K562 (cell line): ENCODE measurements around the gene GFRA4. TPM values are rescaled to one million over a fixed set of nuclear protein-coding genes. Genes with fewer than 3 reads are reported as not detected.

ENCODE experiments used
- ATAC-seq: fragments of 200-7000 bp; cut with Tn5 transposase; 3 replicates; pipeline ENCODE4 v1.9.1; 2020; ENCODE audit warnings: moderate library complexity
- BruUV-seq: library from RNA; stranded (reverse); fragments of 400-500 nt; replicated peaks from 2 replicates; lab custom pipeline; 2021; lab: Mats Ljungman, UMichigan
- CTCF ChIA-PET: fragments of 300-600 bp; formaldehyde crosslinking; extraction: SDS; loops from one replicate; lab custom pipeline; 2021; ENCODE audit warnings: low intra/inter-chr PET ratio; lab: Yijun Ruan, JAX
- POLR2A ChIA-PET: fragments of 300-600, 350-650 bp; sonication (Branson Sonifier 250); formaldehyde crosslinking; extraction: SDS; loops from one replicate; lab custom pipeline; 2021; ENCODE audit warnings: antibody characterized with exemption, inconsistent platforms; lab: Yijun Ruan, JAX
- DNase-seq, 4 experiments: peaks; one replicate each; pipeline versions ENCODE4 v3.0.0 to v3.0.0-alpha.2; 2011 to 2018; ENCODE audit warnings: low spot score in 3 of 4, mixed read lengths in 3 of 4; ENCODE audit errors: extremely low read depth in 1 of 4
- FAIRE-seq: peaks from 2 replicates; lab custom pipeline; 2011; peaks lifted over from hg19 to GRCh38; lab: Jason Lieb, UNC
- H2AFZ ChIP-seq: 2 replicates; pipeline ENCODE4 v1.6.0; 2011; ENCODE audit warnings: low read depth, low read length, control low read depth, inconsistent platforms
- H3K27ac ChIP-seq: fragments of 200-600 bp; 3 replicates; pipeline ENCODE4 v1.8.0; 2011; ENCODE audit warnings: low read depth, mild to moderate bottlenecking, control low read depth, inconsistent platforms, low read length, moderate library complexity, mixed read lengths; ENCODE audit errors: extremely low read depth
- H3K27me3 ChIP-seq, 2 experiments: fragments of 300-600 bp in 1 of 2; 2 replicates in 1 of 2; 3 replicates in 1 of 2; pipeline versions ENCODE4 v1.6.0 to v1.8.0; 2011; ENCODE audit warnings: inconsistent platforms in 2 of 2, low read length in 2 of 2, mild to moderate bottlenecking in 1 of 2, mixed read lengths in 1 of 2, moderate library complexity in 1 of 2; ENCODE audit not compliant: control insufficient read depth in 2 of 2, insufficient read depth in 2 of 2
- H3K36me3 ChIP-seq: fragments of 300-600 bp; 3 replicates; pipeline ENCODE4 v1.8.0; 2011; ENCODE audit warnings: mild to moderate bottlenecking, low read length, inconsistent platforms; ENCODE audit not compliant: control insufficient read depth, insufficient read depth
- H3K4me1 ChIP-seq, 2 experiments: fragments of 200-600 bp in 1 of 2; replicated peaks in 1 of 2; 2 replicates in 1 of 2; 3 replicates in 1 of 2; pipeline versions ENCODE4 v1.5.1 to v1.8.0; 2011; ENCODE audit warnings: inconsistent platforms in 2 of 2, low read length in 2 of 2, mild to moderate bottlenecking in 1 of 2, mixed read lengths in 1 of 2, moderate library complexity in 1 of 2; ENCODE audit not compliant: control insufficient read depth in 2 of 2, insufficient read depth in 2 of 2
- H3K4me2 ChIP-seq: 2 replicates; pipeline ENCODE4 v1.6.1; 2011; ENCODE audit warnings: low read length, control low read depth, inconsistent platforms, mixed read lengths; ENCODE audit not compliant: insufficient read depth
- H3K4me3 ChIP-seq: fragments of 200-600 bp; sonication (generic), shearing (Covaris generic); 2 replicates; pipeline ENCODE4 v1.5.1; 2016; ENCODE audit warnings: control low read depth, inconsistent platforms
- H3K79me2 ChIP-seq: fragments of 200-600 bp; 3 replicates; pipeline ENCODE4 v1.8.0; 2011; ENCODE audit warnings: low read length, inconsistent platforms; ENCODE audit not compliant: control insufficient read depth, insufficient read depth
- H3K9ac ChIP-seq, 2 experiments: 2 replicates each; pipeline versions ENCODE4 v1.6.0 to v1.6.1; 2011; ENCODE audit warnings: low read depth in 2 of 2, low read length in 2 of 2, control low read depth in 1 of 2, inconsistent platforms in 1 of 2, mild to moderate bottlenecking in 1 of 2, mixed read lengths in 1 of 2; ENCODE audit not compliant: insufficient read depth in 1 of 2
- H3K9me1 ChIP-seq: one replicate; pipeline ENCODE4 v1.6.0; 2011; ENCODE audit warnings: inconsistent platforms, mild to moderate bottlenecking, low read length, moderate library complexity; ENCODE audit not compliant: control insufficient read depth, insufficient read depth
- H3K9me3 ChIP-seq: replicated peaks from 2 replicates; pipeline ENCODE4 v1.5.1; 2011; ENCODE audit warnings: low read depth, low read length, inconsistent platforms; ENCODE audit not compliant: control insufficient read depth, insufficient read depth
- H4K20me1 ChIP-seq: replicated peaks from 2 replicates; pipeline ENCODE4 v1.6.1; 2011; ENCODE audit warnings: low read length, inconsistent platforms, mixed read lengths; ENCODE audit not compliant: control insufficient read depth, insufficient read depth
- E2F3 ChIP-seq: fragments of 250-450 bp; sonication (Bioruptor Pico); IDR thresholded peaks from 2 replicates; pipeline ENCODE4 v1.4.0; 2020; ENCODE audit warnings: mild to moderate bottlenecking
- RBM14 ChIP-seq: fragments of 200-400 bp; formaldehyde crosslinking; IDR thresholded peaks from 2 replicates; pipeline ENCODE4 v1.6.1; 2018; ENCODE audit warnings: low read depth, mild to moderate bottlenecking, low read length, moderate library complexity, borderline replicate concordance; ENCODE audit not compliant: insufficient read depth
- SMARCE1 ChIP-seq: fragments of 450-650 bp; IDR thresholded peaks from 2 replicates; pipeline ENCODE4 v1.7.1; 2016; ENCODE audit warnings: mild to moderate bottlenecking
- TCF3 ChIP-seq: sonication (generic); formaldehyde crosslinking; IDR thresholded peaks from 2 replicates; pipeline ENCODE4 v1.4.0; 2020; ENCODE audit warnings: mild to moderate bottlenecking, missing genetic modification reagents
- WGBS: fragments of 100-300 bp; shearing (Covaris generic); methylation state at CpG from one replicate; pipeline ENCODE4 v1.1.6; 2016; ENCODE audit warnings: low coverage, mixed read lengths; ENCODE audit not compliant: insufficient coverage; ENCODE audit errors: missing lambda C conversion rate; 5-methylcytosine and 5-hydroxymethylcytosine counted together
- in situ Hi-C: fragments of 300-500 bp; cut with MboI; formaldehyde crosslinking; loops from 4 replicates; pipeline ENCODE4 v1.15.0; 2018; ENCODE audit warnings: inconsistent platforms, mixed read lengths
- intact Hi-C: fragments of 100-400 bp; cut with micrococcal nuclease; formaldehyde crosslinking; loops from 2 replicates; pipeline ENCODE4 v1.14.2; 2022
- polyA plus RNA-seq, 8 experiments: library from polyadenylated mRNA; depleted of rRNA in 4 of 8; stranded (reverse) in 5 of 8; unstranded in 3 of 8; fragments of >200 nt; fragmentation: Nextera tagmentation in 2 of 8; fragmentation: Illumina TruSeq in 1 of 8; extraction: Ambion mirVana in 2 of 8; extraction: Trizol in 1 of 8; gene quantifications; 2 replicates each; pipeline versions ENCODE4 v1.2.1 to v1.2.3, GENCODE V29; 2011 to 2014; ENCODE audit warnings: inconsistent platforms in 1 of 8, missing spikeins in 1 of 8
- total RNA-seq, 7 experiments: library from RNA; depleted of rRNA in 6 of 7; stranded (reverse); fragments of >200 nt in 6 of 7; fragmentation: Illumina TruSeq in 2 of 7; extraction: Trizol in 2 of 7; gene quantifications; 2 replicates each; pipeline versions ENCODE4 v1.2.1 to v1.2.3, GENCODE V29; 2011 to 2021; ENCODE audit warnings: low replicate concordance in 1 of 7
- TF ChIP-seq, protein P1 (sequence below): sonication (generic); formaldehyde crosslinking; IDR thresholded peaks from 2 replicates; pipeline ENCODE4 v1.8.1; 2023; ENCODE audit warnings: missing genetic modification reagents, mild to moderate bottlenecking, borderline replicate concordance
- TF ChIP-seq, protein P2 (sequence below), 2 experiments: fragments of 450-650 bp in 1 of 2; sonication (generic) in 1 of 2; formaldehyde crosslinking in 1 of 2; IDR thresholded peaks in 1 of 2; conservative IDR thresholded peaks in 1 of 2; 2 replicates each; pipeline versions ENCODE4 v1.6.1 to v1.8.1; 2016 to 2023; ENCODE audit warnings: mild to moderate bottlenecking in 2 of 2, moderate library complexity in 2 of 2, inconsistent platforms in 1 of 2, missing genetic modification reagents in 1 of 2
- TF ChIP-seq, protein P3 (sequence below): fragments of 250-450 bp; sonication (Bioruptor Pico); IDR thresholded peaks from 2 replicates; pipeline ENCODE4 v1.6.1; 2021; ENCODE audit warnings: mild to moderate bottlenecking
- TF ChIP-seq, protein P4 (sequence below): sonication (generic); formaldehyde crosslinking; IDR thresholded peaks from 2 replicates; pipeline ENCODE4 v1.8.1; 2022; ENCODE audit warnings: missing genetic modification reagents
- TF ChIP-seq, protein P5 (sequence below): fragments of 250-450 bp; sonication (Bioruptor Pico); IDR thresholded peaks from 2 replicates; pipeline ENCODE4 v1.5.0; 2022; ENCODE audit warnings: mild to moderate bottlenecking

Gene GFRA4
- total and polyA plus RNA-seq, 9 of the 15 experiments (the other 6 are each of a cell fraction or from before 2014, with no cell fraction given), result not detected

DNA sequence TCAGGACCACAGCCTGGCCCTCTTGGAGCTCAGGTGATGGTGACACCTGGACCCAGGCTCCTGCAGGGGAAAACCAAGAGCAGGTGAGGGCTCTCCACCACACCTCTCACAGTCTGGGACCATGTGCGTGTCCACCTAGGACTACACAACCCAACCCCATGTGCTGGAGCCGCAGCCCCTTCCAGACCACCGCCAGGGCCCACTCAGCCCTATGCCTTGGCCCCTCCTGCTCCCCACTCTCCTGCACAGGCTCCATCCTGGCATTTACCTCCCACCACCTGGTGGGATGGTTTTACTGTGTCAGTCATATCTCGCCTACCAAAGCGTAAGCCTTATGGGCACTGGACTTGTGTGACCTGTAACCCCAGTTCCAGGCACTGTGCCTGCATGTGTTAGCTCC, 31.7 kb upstream of the GFRA4 start (continued):
- TF ChIP-seq, protein P1, sequence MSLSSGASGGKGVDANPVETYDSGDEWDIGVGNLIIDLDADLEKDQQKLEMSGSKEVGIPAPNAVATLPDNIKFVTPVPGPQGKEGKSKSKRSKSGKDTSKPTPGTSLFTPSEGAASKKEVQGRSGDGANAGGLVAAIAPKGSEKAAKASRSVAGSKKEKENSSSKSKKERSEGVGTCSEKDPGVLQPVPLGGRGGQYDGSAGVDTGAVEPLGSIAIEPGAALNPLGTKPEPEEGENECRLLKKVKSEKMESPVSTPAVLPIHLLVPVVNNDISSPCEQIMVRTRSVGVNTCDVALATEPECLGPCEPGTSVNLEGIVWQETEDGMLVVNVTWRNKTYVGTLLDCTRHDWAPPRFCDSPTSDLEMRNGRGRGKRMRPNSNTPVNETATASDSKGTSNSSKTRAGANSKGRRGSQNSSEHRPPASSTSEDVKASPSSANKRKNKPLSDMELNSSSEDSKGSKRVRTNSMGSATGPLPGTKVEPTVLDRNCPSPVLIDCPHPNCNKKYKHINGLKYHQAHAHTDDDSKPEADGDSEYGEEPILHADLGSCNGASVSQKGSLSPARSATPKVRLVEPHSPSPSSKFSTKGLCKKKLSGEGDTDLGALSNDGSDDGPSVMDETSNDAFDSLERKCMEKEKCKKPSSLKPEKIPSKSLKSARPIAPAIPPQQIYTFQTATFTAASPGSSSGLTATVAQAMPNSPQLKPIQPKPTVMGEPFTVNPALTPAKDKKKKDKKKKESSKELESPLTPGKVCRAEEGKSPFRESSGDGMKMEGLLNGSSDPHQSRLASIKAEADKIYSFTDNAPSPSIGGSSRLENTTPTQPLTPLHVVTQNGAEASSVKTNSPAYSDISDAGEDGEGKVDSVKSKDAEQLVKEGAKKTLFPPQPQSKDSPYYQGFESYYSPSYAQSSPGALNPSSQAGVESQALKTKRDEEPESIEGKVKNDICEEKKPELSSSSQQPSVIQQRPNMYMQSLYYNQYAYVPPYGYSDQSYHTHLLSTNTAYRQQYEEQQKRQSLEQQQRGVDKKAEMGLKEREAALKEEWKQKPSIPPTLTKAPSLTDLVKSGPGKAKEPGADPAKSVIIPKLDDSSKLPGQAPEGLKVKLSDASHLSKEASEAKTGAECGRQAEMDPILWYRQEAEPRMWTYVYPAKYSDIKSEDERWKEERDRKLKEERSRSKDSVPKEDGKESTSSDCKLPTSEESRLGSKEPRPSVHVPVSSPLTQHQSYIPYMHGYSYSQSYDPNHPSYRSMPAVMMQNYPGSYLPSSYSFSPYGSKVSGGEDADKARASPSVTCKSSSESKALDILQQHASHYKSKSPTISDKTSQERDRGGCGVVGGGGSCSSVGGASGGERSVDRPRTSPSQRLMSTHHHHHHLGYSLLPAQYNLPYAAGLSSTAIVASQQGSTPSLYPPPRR (CRISPR knock-in tag), result no peak
- TF ChIP-seq, protein P2, sequence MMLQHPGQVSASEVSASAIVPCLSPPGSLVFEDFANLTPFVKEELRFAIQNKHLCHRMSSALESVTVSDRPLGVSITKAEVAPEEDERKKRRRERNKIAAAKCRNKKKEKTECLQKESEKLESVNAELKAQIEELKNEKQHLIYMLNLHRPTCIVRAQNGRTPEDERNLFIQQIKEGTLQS (IDR thresholded peaks at IDR 0.05), result no peak
- TF ChIP-seq, protein P2 (CRISPR knock-in tag; conservative IDR thresholded peaks at IDR 0.05), result no peak
- TF ChIP-seq, all 486 proteins: peak for 0

DNA sequence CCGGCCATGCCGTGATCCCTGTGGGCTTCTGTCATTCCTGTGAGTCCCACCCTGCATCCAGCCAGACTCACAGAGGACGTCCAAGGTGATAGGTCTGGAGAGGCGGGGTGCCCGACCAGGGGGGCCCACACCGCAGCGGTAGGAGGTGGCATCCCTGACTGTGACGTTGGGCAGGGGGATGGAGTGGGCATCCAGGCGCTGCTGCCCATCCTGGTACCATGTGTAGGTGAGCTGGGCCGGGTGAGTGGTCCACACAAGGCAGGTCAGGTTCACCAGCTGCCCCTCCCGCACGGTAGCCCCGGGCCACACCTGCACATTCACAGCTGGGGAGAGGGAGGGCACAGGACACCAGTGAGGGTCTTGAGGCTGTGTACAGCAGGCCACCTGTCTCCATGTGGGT, 30.2 kb upstream of the GFRA4 start:
- CTCF ChIA-PET, result no interaction called here
- Histone ChIP-seq H3K27ac (no peak overlapping the region), H3K9me1 (no peaks in the 10 kb centered on the region), H3K4me2 (no peak overlapping the region), H3K27me3 (peaks cover 0 to 14% of the 10 kb centered on the region in 2 experiments; a peak in 3 of 5 replicates), H3K36me3 (no peaks in the 10 kb centered on the region), H3K79me2 (no peaks in the 10 kb centered on the region), H4K20me1 (no peaks in the 10 kb centered on the region), H3K9me3 (no peaks in the 10 kb centered on the region), H2AFZ (no peak overlapping the region), H3K4me1 (peaks cover 0 to 38% of the 10 kb centered on the region in 2 experiments; a peak in 2 of 5 replicates), H3K4me3 (no peak overlapping the region), H3K9ac (no peak overlapping the region)
- no peak for DNase-seq
- FAIRE-seq, result no peak
- TF ChIP-seq RBM14 (no peak), E2F3 (CRISPR knock-in tag) (no peak), SMARCE1 (no peak), TCF3 (CRISPR knock-in tag) (no peak)
- TF ChIP-seq, protein P3, sequence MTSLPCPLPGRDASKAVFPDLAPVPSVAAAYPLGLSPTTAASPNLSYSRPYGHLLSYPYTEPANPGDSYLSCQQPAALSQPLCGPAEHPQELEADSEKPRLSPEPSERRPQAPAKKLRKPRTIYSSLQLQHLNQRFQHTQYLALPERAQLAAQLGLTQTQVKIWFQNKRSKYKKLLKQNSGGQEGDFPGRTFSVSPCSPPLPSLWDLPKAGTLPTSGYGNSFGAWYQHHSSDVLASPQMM, result no peak
- TF ChIP-seq, protein P4, sequence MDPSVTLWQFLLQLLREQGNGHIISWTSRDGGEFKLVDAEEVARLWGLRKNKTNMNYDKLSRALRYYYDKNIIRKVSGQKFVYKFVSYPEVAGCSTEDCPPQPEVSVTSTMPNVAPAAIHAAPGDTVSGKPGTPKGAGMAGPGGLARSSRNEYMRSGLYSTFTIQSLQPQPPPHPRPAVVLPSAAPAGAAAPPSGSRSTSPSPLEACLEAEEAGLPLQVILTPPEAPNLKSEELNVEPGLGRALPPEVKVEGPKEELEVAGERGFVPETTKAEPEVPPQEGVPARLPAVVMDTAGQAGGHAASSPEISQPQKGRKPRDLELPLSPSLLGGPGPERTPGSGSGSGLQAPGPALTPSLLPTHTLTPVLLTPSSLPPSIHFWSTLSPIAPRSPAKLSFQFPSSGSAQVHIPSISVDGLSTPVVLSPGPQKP (CRISPR knock-in tag), result no peak
- TF ChIP-seq, protein P5, sequence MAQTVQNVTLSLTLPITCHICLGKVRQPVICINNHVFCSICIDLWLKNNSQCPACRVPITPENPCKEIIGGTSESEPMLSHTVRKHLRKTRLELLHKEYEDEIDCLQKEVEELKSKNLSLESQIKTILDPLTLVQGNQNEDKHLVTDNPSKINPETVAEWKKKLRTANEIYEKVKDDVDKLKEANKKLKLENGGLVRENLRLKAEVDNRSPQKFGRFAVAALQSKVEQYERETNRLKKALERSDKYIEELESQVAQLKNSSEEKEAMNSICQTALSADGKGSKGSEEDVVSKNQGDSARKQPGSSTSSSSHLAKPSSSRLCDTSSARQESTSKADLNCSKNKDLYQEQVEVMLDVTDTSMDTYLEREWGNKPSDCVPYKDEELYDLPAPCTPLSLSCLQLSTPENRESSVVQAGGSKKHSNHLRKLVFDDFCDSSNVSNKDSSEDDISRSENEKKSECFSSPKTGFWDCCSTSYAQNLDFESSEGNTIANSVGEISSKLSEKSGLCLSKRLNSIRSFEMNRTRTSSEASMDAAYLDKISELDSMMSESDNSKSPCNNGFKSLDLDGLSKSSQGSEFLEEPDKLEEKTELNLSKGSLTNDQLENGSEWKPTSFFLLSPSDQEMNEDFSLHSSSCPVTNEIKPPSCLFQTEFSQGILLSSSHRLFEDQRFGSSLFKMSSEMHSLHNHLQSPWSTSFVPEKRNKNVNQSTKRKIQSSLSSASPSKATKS (CRISPR knock-in tag), result no peak
- intact Hi-C loops, result no loop called here
- POLR2A ChIA-PET, result no interaction called here
- in situ Hi-C loops, result no loop called here
- WGBS, result 2% methylated on average over 8 of the region's 13 CpGs
- no peak for ATAC-seq
- BruUV-seq, result no TSS peak
